ENCODE data around the gene ITGB2.

- TF ChIP-seq CTCF (IDR thresholded peaks at IDR 0.05; ENCODE audit: low read depth, low read length): no peak
- no peak for TF ChIP-seq EZH2phosphoT487 (IDR thresholded peaks at IDR 0.05; ENCODE audit: low read depth)
Measured at GRCh38 chr21:44872649-44873355, 47.9 kb downstream of the ITGB2 start.

All from OCI-LY3 (cell line).